ENCODE data around the gene RECQL5.

DNA sequence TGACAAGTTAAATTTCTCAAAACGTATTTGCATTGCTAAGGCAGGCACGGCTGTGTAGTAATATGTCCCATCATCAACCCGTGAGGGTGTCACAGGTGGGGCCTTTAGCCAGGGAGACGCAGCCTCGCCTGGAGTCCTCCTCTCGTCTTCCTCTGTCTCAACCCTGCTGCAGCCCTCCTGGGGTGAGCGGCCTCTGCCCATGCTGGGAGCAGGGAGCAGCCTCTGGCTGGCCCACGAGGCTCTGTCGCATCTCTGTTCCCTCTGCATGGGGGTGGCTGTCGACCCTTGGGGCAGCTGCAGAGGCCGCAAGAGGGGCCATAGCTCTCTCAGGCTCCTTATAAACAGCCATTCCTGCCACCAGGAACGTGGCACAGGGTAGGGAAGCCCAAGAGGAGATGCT is 34.5 kb downstream of the RECQL5 start:
- TF ChIP-seq, protein P1, sequence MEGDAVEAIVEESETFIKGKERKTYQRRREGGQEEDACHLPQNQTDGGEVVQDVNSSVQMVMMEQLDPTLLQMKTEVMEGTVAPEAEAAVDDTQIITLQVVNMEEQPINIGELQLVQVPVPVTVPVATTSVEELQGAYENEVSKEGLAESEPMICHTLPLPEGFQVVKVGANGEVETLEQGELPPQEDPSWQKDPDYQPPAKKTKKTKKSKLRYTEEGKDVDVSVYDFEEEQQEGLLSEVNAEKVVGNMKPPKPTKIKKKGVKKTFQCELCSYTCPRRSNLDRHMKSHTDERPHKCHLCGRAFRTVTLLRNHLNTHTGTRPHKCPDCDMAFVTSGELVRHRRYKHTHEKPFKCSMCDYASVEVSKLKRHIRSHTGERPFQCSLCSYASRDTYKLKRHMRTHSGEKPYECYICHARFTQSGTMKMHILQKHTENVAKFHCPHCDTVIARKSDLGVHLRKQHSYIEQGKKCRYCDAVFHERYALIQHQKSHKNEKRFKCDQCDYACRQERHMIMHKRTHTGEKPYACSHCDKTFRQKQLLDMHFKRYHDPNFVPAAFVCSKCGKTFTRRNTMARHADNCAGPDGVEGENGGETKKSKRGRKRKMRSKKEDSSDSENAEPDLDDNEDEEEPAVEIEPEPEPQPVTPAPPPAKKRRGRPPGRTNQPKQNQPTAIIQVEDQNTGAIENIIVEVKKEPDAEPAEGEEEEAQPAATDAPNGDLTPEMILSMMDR (IDR thresholded peaks at IDR 0.05; ENCODE audit: control extremely low read depth in 1 of 3, insufficient read depth in 1 of 3, low read depth in 1 of 3, low read length in 3 of 3), result no peak
- TF ChIP-seq POLR2A (IDR thresholded peaks at IDR 0.05; ENCODE audit: control extremely low read depth in 1 of 2, low read depth in 2 of 2, low read length in 2 of 2) (no peak), POLR2AphosphoS5 (IDR thresholded peaks at IDR 0.05; ENCODE audit: low read depth, low read length) (no peak), NRF1 (IDR thresholded peaks at IDR 0.05; ENCODE audit: low read depth, low read length) (no peak), EZH2 (IDR thresholded peaks at IDR 0.05; ENCODE audit: low read depth, low read length, severe bottlenecking) (no peak), YY1 (IDR thresholded peaks at IDR 0.05; ENCODE audit: low read depth, low read length) (no peak), SP2 (IDR thresholded peaks at IDR 0.05; ENCODE audit: low read length) (no peak), CBX5 (IDR thresholded peaks at IDR 0.05; ENCODE audit: low read depth, low read length) (no peak), EP300 (IDR thresholded peaks at IDR 0.05; ENCODE audit: borderline replicate concordance in 1 of 2, low read depth in 2 of 2, low read length in 2 of 2) (no peak), EGR1 (IDR thresholded peaks at IDR 0.05; ENCODE audit: borderline replicate concordance, low read depth, low read length) (no peak), HDAC6 (IDR thresholded peaks at IDR 0.05; ENCODE audit: low read depth, low read length) (no peak), RBBP5 (IDR thresholded peaks at IDR 0.05; ENCODE audit: borderline replicate concordance, low read depth, low read length) (no peak)
- TF ChIP-seq, protein P2, sequence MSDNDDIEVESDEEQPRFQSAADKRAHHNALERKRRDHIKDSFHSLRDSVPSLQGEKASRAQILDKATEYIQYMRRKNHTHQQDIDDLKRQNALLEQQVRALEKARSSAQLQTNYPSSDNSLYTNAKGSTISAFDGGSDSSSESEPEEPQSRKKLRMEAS (IDR thresholded peaks at IDR 0.05), result no peak
- TF ChIP-seq, protein P3, sequence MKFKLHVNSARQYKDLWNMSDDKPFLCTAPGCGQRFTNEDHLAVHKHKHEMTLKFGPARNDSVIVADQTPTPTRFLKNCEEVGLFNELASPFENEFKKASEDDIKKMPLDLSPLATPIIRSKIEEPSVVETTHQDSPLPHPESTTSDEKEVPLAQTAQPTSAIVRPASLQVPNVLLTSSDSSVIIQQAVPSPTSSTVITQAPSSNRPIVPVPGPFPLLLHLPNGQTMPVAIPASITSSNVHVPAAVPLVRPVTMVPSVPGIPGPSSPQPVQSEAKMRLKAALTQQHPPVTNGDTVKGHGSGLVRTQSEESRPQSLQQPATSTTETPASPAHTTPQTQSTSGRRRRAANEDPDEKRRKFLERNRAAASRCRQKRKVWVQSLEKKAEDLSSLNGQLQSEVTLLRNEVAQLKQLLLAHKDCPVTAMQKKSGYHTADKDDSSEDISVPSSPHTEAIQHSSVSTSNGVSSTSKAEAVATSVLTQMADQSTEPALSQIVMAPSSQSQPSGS (IDR thresholded peaks at IDR 0.05; ENCODE audit: low read length), result no peak

Data from H1 (cell line).